Activated CD8-positive, alpha-beta T cell treated with anti-CD3 and anti-CD28 coated beads, Interleukin-2, amount 10 ng/mL, durations not matched to agents 7 days and 5 days (primary cell): ENCODE data around the gene MRI1. TPM values are rescaled to one million over a fixed set of nuclear protein-coding genes. Genes with fewer than 3 reads are reported as not detected.
A peak's percentile ranks its signal among the peaks of the same experiment; 100 is the strongest.

Source experiments
- ATAC-seq: fragments of 150-1000 bp; cut with Tn5 transposase; one replicate; pipeline ENCODE4 v1.10.0; 2021; ENCODE audit warnings: moderate library complexity
- CTCF ChIA-PET: fragments of 350-600 bp; sonication (Branson Sonifier 250); formaldehyde crosslinking; loops from one replicate; lab custom pipeline; 2021; ENCODE audit warnings: antibody characterized with exemption; lab: Charles Lee
- POLR2A ChIA-PET: fragments of 350-600 bp; sonication (Branson Sonifier 250); formaldehyde crosslinking; loops from one replicate; lab custom pipeline; 2021; ENCODE audit warnings: antibody characterized with exemption; lab: Charles Lee
- DNase-seq: peaks from one replicate; pipeline ENCODE4 v3.0.0-alpha.2; 2020
- H3K27ac Mint-ChIP-seq: one replicate; pipeline ENCODE4 v1.8.0; 2021; ENCODE audit warnings: mild to moderate bottlenecking, mixed read lengths
- H3K27me3 Mint-ChIP-seq: one replicate; pipeline ENCODE4 v1.8.0; 2021; ENCODE audit warnings: low read depth, mixed read lengths
- H3K36me3 Mint-ChIP-seq: one replicate; pipeline ENCODE4 v1.8.0; 2021; ENCODE audit warnings: low read depth, mixed read lengths
- H3K4me1 Mint-ChIP-seq: one replicate; pipeline ENCODE4 v1.8.0; 2021; ENCODE audit warnings: low read depth, mixed read lengths
- H3K4me3 Mint-ChIP-seq: one replicate; pipeline ENCODE4 v1.8.0; 2021; ENCODE audit warnings: mild to moderate bottlenecking, mixed read lengths
- H3K9me3 Mint-ChIP-seq: one replicate; pipeline ENCODE4 v1.8.0; 2022; ENCODE audit warnings: mixed read lengths; ENCODE audit not compliant: insufficient read depth
- total RNA-seq, 2 experiments: library from RNA; stranded (reverse); gene quantifications; one replicate each; pipeline ENCODE4 v1.2.3, GENCODE V29; 2021

The MRI1 gene
- total RNA-seq = 10 to 100 TPM; 47.8 to 50.6 TPM

DNA sequence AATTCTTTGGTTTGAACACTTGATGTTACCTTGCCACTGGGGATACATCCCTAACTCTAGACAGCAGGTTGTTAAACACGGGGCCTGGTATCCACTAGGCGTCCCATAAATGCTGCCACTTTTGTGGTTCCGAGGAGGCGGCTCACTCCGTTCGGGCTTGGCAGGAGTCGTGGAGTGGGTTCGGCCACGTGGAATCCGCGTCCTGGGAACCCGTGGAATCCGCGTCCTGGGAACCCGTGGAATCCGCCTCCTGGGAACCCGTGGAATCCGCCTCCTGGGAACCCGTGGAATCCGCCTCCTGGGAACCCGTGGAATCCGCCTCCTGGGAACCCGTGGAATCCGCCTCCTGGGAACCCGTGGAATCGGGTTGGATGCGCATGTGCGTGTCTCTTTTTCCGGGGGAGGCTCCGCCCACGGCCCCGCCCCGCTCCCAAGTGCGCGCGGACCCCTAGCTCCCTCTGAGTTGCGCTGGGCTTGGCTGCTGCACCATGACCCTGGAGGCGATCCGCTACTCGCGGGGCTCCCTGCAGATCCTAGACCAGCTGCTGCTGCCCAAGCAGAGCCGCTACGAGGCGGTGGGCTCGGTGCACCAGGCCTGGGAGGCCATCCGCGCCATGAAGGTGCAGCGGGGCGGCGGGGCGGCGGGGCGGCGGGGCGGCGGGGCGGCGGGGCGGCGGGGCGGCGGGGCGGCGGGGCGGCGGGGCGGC, at the start of gene MRI1:
Gene MRI1 (plus strand): TSS at position 422 of the 707 bp plus-strand sequence. CDS start 67 bp downstream, at position 489.
- ATAC-seq (peak; percentile 90), DNase-seq (peak; percentile 75)
- H3K36me3 Mint-ChIP-seq = peaks cover 32% of the 10 kb centered on the region
- ChIA-PET CTCF (interaction anchor here (0.6 to 1.0 kb wide), 2 partner anchors 20 to 98 kb away, joined by 3 to 5 read pairs; no protein-coding TSS in a partner anchor), POLR2A (interaction anchor here (0.7 to 2.8 kb wide), 5 partner anchors 10 to 32 kb away, joined by 3 to 21 read pairs (median 3); partner anchors contain the start of genes C19orf53 and ZSWIM4)
- H3K27me3 Mint-ChIP-seq = no peaks in the 10 kb centered on the region
- H3K4me1 Mint-ChIP-seq = peaks cover 26% of the 10 kb centered on the region
- no peaks in the 10 kb centered on the region for H3K9me3 Mint-ChIP-seq
- H3K4me3 Mint-ChIP-seq = peak within 1 kb of the TSS; percentile 79
- peak within 1 kb of the TSS; percentile 85 for H3K27ac Mint-ChIP-seq

DNA sequence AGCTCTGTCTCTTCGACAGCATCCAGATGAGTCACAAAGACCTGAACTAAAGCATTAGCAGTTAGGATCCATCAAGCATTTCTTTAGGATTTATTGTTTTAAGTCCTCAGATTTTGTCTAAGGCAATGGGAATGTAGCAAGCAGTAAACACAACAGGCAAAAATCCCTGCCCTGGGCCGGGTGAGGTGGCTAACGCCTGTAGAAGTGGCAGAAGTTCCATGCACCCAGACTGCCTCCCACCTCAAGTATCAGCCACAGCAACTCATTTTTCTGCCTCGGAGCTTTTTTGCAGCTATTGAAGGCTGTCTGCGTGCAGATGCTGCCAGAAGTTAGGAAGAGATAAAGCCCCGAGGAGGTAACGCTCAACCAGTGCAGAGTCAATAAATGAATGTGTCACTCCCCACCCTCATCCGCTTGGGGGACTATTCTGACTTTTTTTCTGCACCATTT, 47.1 kb upstream of the MRI1 start:
- H3K9me3 Mint-ChIP-seq = peaks cover 5% of the 10 kb centered on the region
- no peaks in the 10 kb centered on the region for H3K4me1 Mint-ChIP-seq
- no peak overlapping the region for H3K27ac Mint-ChIP-seq
- ChIA-PET POLR2A (no interaction called here), CTCF (no interaction called here)
- peaks cover 6% of the 10 kb centered on the region for H3K27me3 Mint-ChIP-seq
- no peaks in the 10 kb centered on the region for H3K36me3 Mint-ChIP-seq
- DNase-seq = no peak
- ATAC-seq = no peak
- no peak overlapping the region for H3K4me3 Mint-ChIP-seq

- Mint-ChIP-seq H3K27me3 (peaks cover 6% of the 10 kb centered on the region), H3K9me3 (peaks cover 5% of the 10 kb centered on the region)
- POLR2A ChIA-PET = no interaction called here
Observed at GRCh38 chr19:13718733-13719132, 45.6 kb upstream of the MRI1 start.

DNA sequence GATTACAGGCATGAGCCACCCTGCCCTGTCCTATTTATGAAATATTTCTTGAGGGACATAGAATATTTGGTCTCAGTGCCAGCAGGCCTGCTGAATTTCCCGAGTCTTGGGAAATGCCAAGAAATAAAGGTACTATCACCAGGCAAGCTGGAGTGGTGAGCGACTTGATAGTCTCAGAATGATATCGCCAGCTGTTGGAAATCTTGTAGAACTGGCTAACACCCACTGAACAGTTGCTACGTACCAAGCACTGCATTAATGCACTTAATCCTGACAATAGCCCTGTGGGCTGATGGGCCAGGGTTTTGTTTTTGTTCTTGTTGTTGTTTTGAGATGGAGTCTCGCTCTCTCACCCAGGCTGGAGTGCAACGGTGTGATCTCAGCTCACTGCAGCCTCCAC, 42.2 kb upstream of the MRI1 start:
- H3K36me3 Mint-ChIP-seq = no peaks in the 10 kb centered on the region
- peaks cover 6% of the 10 kb centered on the region for H3K27me3 Mint-ChIP-seq
- no peak overlapping the region for H3K4me3 Mint-ChIP-seq
- no peaks in the 10 kb centered on the region for H3K9me3 Mint-ChIP-seq
- DNase-seq (no peak), ATAC-seq (no peak)
- CTCF ChIA-PET = interaction anchor here (0.9 to 1.3 kb wide), 4 partner anchors 9 to 444 kb away, joined by 3 to 12 read pairs (median 4); no protein-coding TSS in a partner anchor
- H3K27ac Mint-ChIP-seq = no peak overlapping the region
- H3K4me1 Mint-ChIP-seq = no peaks in the 10 kb centered on the region
- POLR2A ChIA-PET = no interaction called here

More at GRCh38 chr19:13718733-13719132, 45.6 kb upstream of the MRI1 start:
- ATAC-seq (no peak), DNase-seq (no peak)
- H3K36me3 Mint-ChIP-seq = no peaks in the 10 kb centered on the region
- H3K4me1 Mint-ChIP-seq = no peaks in the 10 kb centered on the region
- CTCF ChIA-PET = no interaction called here
- no peak overlapping the region for H3K27ac Mint-ChIP-seq
- H3K4me3 Mint-ChIP-seq = no peak overlapping the region

GRCh38 chr19:13723206-13723605, 41.1 kb upstream of the MRI1 start:
- ChIA-PET POLR2A (no interaction called here), CTCF (no interaction called here)
- H3K27ac Mint-ChIP-seq = no peak overlapping the region
- peaks cover 4% of the 10 kb centered on the region for H3K27me3 Mint-ChIP-seq
- ATAC-seq (no peak), DNase-seq (no peak)
- H3K4me3 Mint-ChIP-seq = no peak overlapping the region
- H3K4me1 Mint-ChIP-seq = no peaks in the 10 kb centered on the region
- H3K9me3 Mint-ChIP-seq = no peaks in the 10 kb centered on the region
- H3K36me3 Mint-ChIP-seq = no peaks in the 10 kb centered on the region

- CTCF ChIA-PET = no interaction called here
- H3K4me1 Mint-ChIP-seq = peaks cover 9% of the 10 kb centered on the region
- POLR2A ChIA-PET = no interaction called here
Observed at GRCh38 chr19:13726323-13726722, 38.0 kb upstream of the MRI1 start.

GRCh38 chr19:13727798-13728197, 36.5 kb upstream of the MRI1 start:
- Mint-ChIP-seq H3K36me3 (no peaks in the 10 kb centered on the region), H3K4me1 (peaks cover 17% of the 10 kb centered on the region), H3K9me3 (no peaks in the 10 kb centered on the region), H3K27ac (no peak overlapping the region), H3K27me3 (no peaks in the 10 kb centered on the region), H3K4me3 (no peak overlapping the region)
- no peak for DNase-seq
- ATAC-seq = no peak
- CTCF ChIA-PET = no interaction called here
- POLR2A ChIA-PET = no interaction called here

More at GRCh38 chr19:13726323-13726722, 38.0 kb upstream of the MRI1 start:
- ATAC-seq (no peak), DNase-seq (no peak)
- H3K27me3 Mint-ChIP-seq = no peaks in the 10 kb centered on the region
- no peaks in the 10 kb centered on the region for H3K9me3 Mint-ChIP-seq
- no peak overlapping the region for H3K27ac Mint-ChIP-seq
- no peak overlapping the region for H3K4me3 Mint-ChIP-seq
- H3K36me3 Mint-ChIP-seq = no peaks in the 10 kb centered on the region

- Mint-ChIP-seq H3K4me1 (peaks cover 17% of the 10 kb centered on the region), H3K9me3 (no peaks in the 10 kb centered on the region), H3K27ac (no peak overlapping the region), H3K27me3 (no peaks in the 10 kb centered on the region), H3K4me3 (no peak overlapping the region), H3K36me3 (no peaks in the 10 kb centered on the region)
- POLR2A ChIA-PET = interaction anchor here (0.6 to 1.5 kb wide), 3 partner anchors 18 to 382 kb away, joined by 3 to 5 read pairs (median 5); a partner anchor contains a TSS
- ATAC-seq (no peak), DNase-seq (no peak)
- CTCF ChIA-PET = interaction anchor here (1.2 to 2.5 kb wide), 2 partner anchors 8 to 45 kb away, joined by 4 to 12 read pairs; partner anchors contain the start of gene C19orf53
Observed at GRCh38 chr19:13729859-13730258, 34.5 kb upstream of the MRI1 start.

DNA sequence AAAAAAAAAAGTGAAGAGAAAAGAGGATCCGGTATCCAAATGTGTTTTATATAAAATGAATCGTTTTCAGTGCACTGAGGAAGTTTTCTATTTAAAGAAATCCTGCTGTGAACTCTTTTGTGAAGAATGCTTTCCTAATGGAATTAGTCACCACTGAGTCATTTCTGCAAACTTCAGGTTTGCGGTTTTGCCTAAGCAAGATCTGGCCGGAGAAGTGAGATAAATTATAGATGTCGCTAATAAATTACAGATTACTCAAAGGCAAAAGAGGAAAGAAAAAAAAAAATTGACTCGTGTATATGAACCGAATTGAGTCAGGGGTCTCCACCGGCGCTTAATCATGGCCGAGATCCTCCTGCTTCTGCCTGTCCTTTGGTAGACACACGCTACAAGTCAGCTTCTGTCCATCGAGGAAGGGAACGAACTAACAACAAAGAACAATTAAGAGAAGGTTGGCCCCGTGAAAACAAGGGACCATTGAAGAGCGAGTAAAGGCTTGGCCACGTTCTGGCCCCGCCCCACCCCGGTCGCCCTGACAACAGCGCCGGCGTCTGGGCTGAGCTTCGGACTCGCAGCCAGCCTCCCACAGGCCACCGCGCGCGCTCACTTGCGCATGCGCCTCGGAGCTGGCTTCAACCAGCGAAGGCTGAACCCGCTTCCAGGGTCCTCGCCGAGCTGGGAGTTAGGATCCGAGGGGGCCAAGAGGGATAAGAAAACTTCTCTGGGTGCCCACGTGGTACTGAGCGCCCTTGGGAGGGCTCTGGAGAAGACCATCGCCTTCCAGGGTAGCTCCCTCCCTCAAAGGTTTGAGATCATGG, 33.0 kb upstream of the MRI1 start:
- peak; percentile 100 for ATAC-seq
- ChIA-PET CTCF (interaction anchor here (1.0 to 2.6 kb wide), 6 partner anchors 10 to 142 kb away, joined by 3 to 12 read pairs (median 8); partner anchors contain the start of gene C19orf53), POLR2A (interaction anchor here (0.6 to 1.5 kb wide), 5 partner anchors 17 to 207 kb away, joined by 3 to 14 read pairs (median 4); partner anchors contain the start of gene C19orf53)
- Mint-ChIP-seq H3K9me3 (no peaks in the 10 kb centered on the region), H3K27ac (peak overlapping the region; percentile 82), H3K4me1 (peaks cover 17% of the 10 kb centered on the region), H3K36me3 (no peaks in the 10 kb centered on the region), H3K27me3 (no peaks in the 10 kb centered on the region), H3K4me3 (peak overlapping the region; percentile 84)
- DNase-seq = peak; percentile 97

- ATAC-seq (no peak), DNase-seq (no peak)
- H3K9me3 Mint-ChIP-seq = no peaks in the 10 kb centered on the region
- H3K27ac Mint-ChIP-seq = no peak overlapping the region
- H3K27me3 Mint-ChIP-seq = no peaks in the 10 kb centered on the region
- H3K36me3 Mint-ChIP-seq = no peaks in the 10 kb centered on the region
- H3K4me1 Mint-ChIP-seq = peaks cover 17% of the 10 kb centered on the region
- POLR2A ChIA-PET = interaction anchor here (0.6 to 1.4 kb wide), 2 partner anchors 16 to 206 kb away, joined by 3 to 14 read pairs; a partner anchor contains a TSS
- H3K4me3 Mint-ChIP-seq = peak overlapping the region; percentile 84
- CTCF ChIA-PET = interaction anchor here (1.4 to 2.6 kb wide), 3 partner anchors 15 to 143 kb away, joined by 3 to 8 read pairs (median 7); a partner anchor contains a TSS
Observed at GRCh38 chr19:13732337-13732736, 32.0 kb upstream of the MRI1 start.

GRCh38 chr19:13734751-13735150, 29.6 kb upstream of the MRI1 start:
- H3K36me3 Mint-ChIP-seq = no peaks in the 10 kb centered on the region
- no peak for DNase-seq
- no peaks in the 10 kb centered on the region for H3K27me3 Mint-ChIP-seq
- peaks cover 17% of the 10 kb centered on the region for H3K4me1 Mint-ChIP-seq
- no peak for ATAC-seq
- ChIA-PET CTCF (no interaction called here), POLR2A (no interaction called here)
- H3K4me3 Mint-ChIP-seq = no peak overlapping the region
- no peak overlapping the region for H3K27ac Mint-ChIP-seq
- no peaks in the 10 kb centered on the region for H3K9me3 Mint-ChIP-seq
